Gastroesophageal sphincter (tissue), 3 donors: ENCODE measurements around the gene EIF3F.

ENCODE experiments used
- CTCF ChIP-seq, 4 experiments: fragments of 200-600 bp in 2 of 4; fragments of 450-650 bp in 2 of 4; sonication (generic) in 1 of 4; IDR thresholded peaks; one replicate each; pipeline ENCODE4 v1.5.1; 2017 to 2019; ENCODE audit warnings: antibody characterized with exemption in 4 of 4, mild to moderate bottlenecking in 2 of 4, moderate library complexity in 2 of 4
- EP300 ChIP-seq: sonication (generic); formaldehyde crosslinking; IDR thresholded peaks from one replicate; pipeline ENCODE4 v1.6.1; 2017; ENCODE audit warnings: antibody characterized with exemption, mild to moderate bottlenecking
- POLR2A ChIP-seq, 2 donors: fragments of 450-650 bp; IDR thresholded peaks; one replicate each; pipeline ENCODE4 v1.6.1; 2017; ENCODE audit warnings: antibody characterized with exemption in 2 of 2, mild to moderate bottlenecking in 2 of 2, moderate library complexity in 1 of 2
- POLR2AphosphoS5 ChIP-seq: sonication (generic); formaldehyde crosslinking; IDR thresholded peaks from one replicate; pipeline ENCODE4 v1.6.1; 2017; ENCODE audit warnings: antibody characterized with exemption

- TF ChIP-seq CTCF (IDR thresholded peaks at IDR 0.05), result peak; percentile 43 to 83 (median 78)
- no peak for TF ChIP-seq POLR2AphosphoS5
- TF ChIP-seq POLR2A (IDR thresholded peaks at IDR 0.05), result no peak
- TF ChIP-seq EP300, result no peak
Measured at GRCh38 chr11:8006349-8006977, 19.3 kb downstream of the EIF3F start.
